ENCODE data around the gene UBE2C. TPM values are rescaled to one million over a fixed set of nuclear protein-coding genes. Genes with fewer than 3 reads are reported as not detected.

The UBE2C gene
- total and polyA plus RNA-seq, 2 donors (not counting 1 experiment from before 2014, with no cell fraction given) = 0.54 to 2.4 TPM

DNA sequence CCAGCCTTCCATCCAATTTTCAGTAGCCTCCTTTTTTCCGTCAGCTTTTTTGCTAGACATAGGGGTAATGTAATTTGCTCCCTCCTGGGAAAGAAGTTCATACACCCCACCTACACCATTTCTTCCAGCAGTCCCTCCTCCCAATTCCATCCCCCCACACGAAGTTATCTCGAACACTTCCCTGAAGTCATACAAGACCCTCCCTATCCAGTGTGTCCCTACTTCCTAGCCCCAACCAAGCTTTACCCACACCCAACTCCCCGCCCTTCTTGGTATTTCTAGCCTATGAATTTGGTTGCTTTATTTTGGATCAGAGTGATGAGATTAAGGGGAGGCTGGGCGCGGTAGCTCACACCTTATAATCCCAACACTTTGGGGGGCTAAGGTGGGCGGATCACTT is 1.0 kb downstream of the UBE2C start:
- no peaks in the 10 kb centered on the region for H3K9me3 ChIP-seq (ENCODE audit: control extremely low read depth in 1 of 3, control insufficient read depth in 2 of 3, insufficient read depth in 1 of 3, low read length in 2 of 3)
- DNase-seq = no peak
- Mint-ChIP-seq H3K27ac (no peak overlapping the region), H3K4me3 (peak overlapping the region; percentile 88), H3K27me3 (no peaks in the 10 kb centered on the region), H3K4me1 (peaks cover 16% of the 10 kb centered on the region), H3K9me3 (ENCODE audit: insufficient read depth) (no peaks in the 10 kb centered on the region)
- intact Hi-C loops (cut with micrococcal nuclease) = loop anchor here (2.0 kb wide), 1 partner anchor 67 kb away; the partner anchor contains the start of gene ZSWIM1
- 18% methylated on average over 2 of the region's 7 CpGs for WGBS (ENCODE audit: insufficient coverage)
- no peak overlapping the region for H3K9ac ChIP-seq (ENCODE audit: low read length)
- no peaks in the 10 kb centered on the region for H4K20me1 ChIP-seq (ENCODE audit: control insufficient read depth, insufficient read depth, low read length, poor library complexity, severe bottlenecking)
- peaks cover 0 to 2% (median 0%) of the 10 kb centered on the region in 4 experiments for H3K27me3 ChIP-seq (replicated peaks in 1 of 4; ENCODE audit: control extremely low read depth in 1 of 4, control insufficient read depth in 3 of 4, insufficient read depth in 4 of 4, low read length in 3 of 4)
- H3K4me3 ChIP-seq (ENCODE audit: control extremely low read depth in 1 of 5, extremely low read depth in 1 of 5, insufficient read depth in 1 of 5, low read depth in 2 of 5, low read length in 4 of 5) = no peak overlapping the region
- no peak for ATAC-seq (ENCODE audit: low read depth)
- TF ChIP-seq, protein P1, sequence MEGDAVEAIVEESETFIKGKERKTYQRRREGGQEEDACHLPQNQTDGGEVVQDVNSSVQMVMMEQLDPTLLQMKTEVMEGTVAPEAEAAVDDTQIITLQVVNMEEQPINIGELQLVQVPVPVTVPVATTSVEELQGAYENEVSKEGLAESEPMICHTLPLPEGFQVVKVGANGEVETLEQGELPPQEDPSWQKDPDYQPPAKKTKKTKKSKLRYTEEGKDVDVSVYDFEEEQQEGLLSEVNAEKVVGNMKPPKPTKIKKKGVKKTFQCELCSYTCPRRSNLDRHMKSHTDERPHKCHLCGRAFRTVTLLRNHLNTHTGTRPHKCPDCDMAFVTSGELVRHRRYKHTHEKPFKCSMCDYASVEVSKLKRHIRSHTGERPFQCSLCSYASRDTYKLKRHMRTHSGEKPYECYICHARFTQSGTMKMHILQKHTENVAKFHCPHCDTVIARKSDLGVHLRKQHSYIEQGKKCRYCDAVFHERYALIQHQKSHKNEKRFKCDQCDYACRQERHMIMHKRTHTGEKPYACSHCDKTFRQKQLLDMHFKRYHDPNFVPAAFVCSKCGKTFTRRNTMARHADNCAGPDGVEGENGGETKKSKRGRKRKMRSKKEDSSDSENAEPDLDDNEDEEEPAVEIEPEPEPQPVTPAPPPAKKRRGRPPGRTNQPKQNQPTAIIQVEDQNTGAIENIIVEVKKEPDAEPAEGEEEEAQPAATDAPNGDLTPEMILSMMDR (IDR thresholded peaks at IDR 0.05) = no peak
- no peak for TF ChIP-seq EZH2 (IDR thresholded peaks at IDR 0.05; ENCODE audit: borderline replicate concordance, insufficient read depth, low read depth, low read length, poor library complexity, severe bottlenecking)
- POLR2A ChIA-PET = no interaction called here
- H3K27ac ChIP-seq (ENCODE audit: low read length in 2 of 2) = no peak overlapping the region
- peaks cover 9% of the 10 kb centered on the region for H3K79me2 ChIP-seq (ENCODE audit: control insufficient read depth, insufficient read depth, low read length)
- H3K4me1 ChIP-seq (ENCODE audit: control insufficient read depth in 2 of 2, insufficient read depth in 2 of 2, low read length in 2 of 2) = peaks cover 9 to 16% of the 10 kb centered on the region in 2 donors
- H3K36me3 ChIP-seq (replicated peaks in 1 of 2; ENCODE audit: control extremely low read depth in 1 of 2, control insufficient read depth in 1 of 2, extremely low read depth in 1 of 2, insufficient read depth in 2 of 2, low read length in 1 of 2) = peaks cover 3 to 28% of the 10 kb centered on the region in 2 experiments
- H2AFZ ChIP-seq (ENCODE audit: insufficient read depth, low read depth, low read length, poor library complexity, severe bottlenecking) = no peak overlapping the region
- CTCF ChIA-PET = interaction anchor here (1.1 to 1.2 kb wide), 2 partner anchors 22 to 157 kb away, joined by 3 to 4 read pairs; partner anchors contain the start of genes DNTTIP1 and WFDC3
- peak overlapping the region; percentile 98 for H3K4me2 ChIP-seq (replicated peaks; ENCODE audit: low read depth, low read length, poor library complexity, severe bottlenecking)

DNA sequence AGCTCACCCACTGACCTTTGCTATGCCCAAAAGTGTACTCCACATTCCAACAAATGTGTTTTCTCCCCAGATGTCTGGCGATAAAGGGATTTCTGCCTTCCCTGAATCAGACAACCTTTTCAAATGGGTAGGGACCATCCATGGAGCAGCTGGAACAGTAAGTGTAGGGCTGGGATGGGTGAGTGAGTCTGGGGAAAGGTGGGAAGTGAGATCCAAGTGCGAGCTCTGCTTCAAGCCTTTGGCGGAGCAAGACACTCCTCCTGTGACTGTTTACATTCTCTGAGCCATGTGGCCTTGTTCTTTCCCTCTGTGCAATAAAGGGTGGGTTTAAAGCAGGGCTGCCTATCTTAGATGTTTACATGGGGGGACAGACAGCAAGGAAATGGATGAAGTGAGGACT is 1.9 kb downstream of the UBE2C start:
- no peak for ATAC-seq (ENCODE audit: low read depth)
- TF ChIP-seq, protein P1 (IDR thresholded peaks at IDR 0.05) = no peak
- no peak for TF ChIP-seq EZH2 (IDR thresholded peaks at IDR 0.05; ENCODE audit: borderline replicate concordance, insufficient read depth, low read depth, low read length, poor library complexity, severe bottlenecking)
- CTCF ChIA-PET = interaction anchor here (1.2 kb wide), 1 partner anchor 156 kb away, joined by 4 read pairs; no protein-coding TSS in a partner anchor
- Histone ChIP-seq H3K4me1 (ENCODE audit: control insufficient read depth in 2 of 2, insufficient read depth in 2 of 2, low read length in 2 of 2) (peaks cover 9 to 16% of the 10 kb centered on the region in 2 donors), H3K4me2 (replicated peaks; ENCODE audit: low read depth, low read length, poor library complexity, severe bottlenecking) (no peak overlapping the region), H3K4me3 (ENCODE audit: control extremely low read depth in 1 of 5, extremely low read depth in 1 of 5, insufficient read depth in 1 of 5, low read depth in 2 of 5, low read length in 4 of 5) (no peak overlapping the region), H3K36me3 (replicated peaks in 1 of 2; ENCODE audit: control extremely low read depth in 1 of 2, control insufficient read depth in 1 of 2, extremely low read depth in 1 of 2, insufficient read depth in 2 of 2, low read length in 1 of 2) (peaks cover under 1 to 20% of the 10 kb centered on the region in 2 experiments), H3K79me2 (ENCODE audit: control insufficient read depth, insufficient read depth, low read length) (peaks cover 9% of the 10 kb centered on the region), H3K9ac (ENCODE audit: low read length) (no peak overlapping the region), H3K9me3 (ENCODE audit: control extremely low read depth in 1 of 3, control insufficient read depth in 2 of 3, insufficient read depth in 1 of 3, low read length in 2 of 3) (no peaks in the 10 kb centered on the region), H2AFZ (ENCODE audit: insufficient read depth, low read depth, low read length, poor library complexity, severe bottlenecking) (no peak overlapping the region), H4K20me1 (ENCODE audit: control insufficient read depth, insufficient read depth, low read length, poor library complexity, severe bottlenecking) (no peaks in the 10 kb centered on the region), H3K27me3 (replicated peaks in 1 of 4; ENCODE audit: control extremely low read depth in 1 of 4, control insufficient read depth in 3 of 4, insufficient read depth in 4 of 4, low read length in 3 of 4) (peaks cover 0 to 2% (median 0%) of the 10 kb centered on the region in 4 experiments), H3K27ac (ENCODE audit: low read length in 2 of 2) (no peak overlapping the region)
- Mint-ChIP-seq H3K4me1 (peaks cover 16% of the 10 kb centered on the region), H3K27ac (no peak overlapping the region), H3K27me3 (no peaks in the 10 kb centered on the region), H3K4me3 (no peak overlapping the region), H3K9me3 (ENCODE audit: insufficient read depth) (no peaks in the 10 kb centered on the region)
- DNase-seq = no peak
- WGBS (ENCODE audit: insufficient coverage) = 100% methylated on average over 2 of the region's 3 CpGs
- intact Hi-C loops (cut with micrococcal nuclease) = no loop called here
- POLR2A ChIA-PET = no interaction called here
